Aorta (tissue), 5 donors: ENCODE results near the gene UPP2. TPM values are rescaled to one million over a fixed set of nuclear protein-coding genes. Genes with fewer than 3 reads are reported as not detected.

ENCODE experiments used
- ATAC-seq: fragments of 200-7000 bp; cut with Tn5 transposase; one replicate; pipeline ENCODE4 v1.9.1; 2022; ENCODE audit warnings: moderate library complexity; ENCODE audit not compliant: low FRiP score
- DNase-seq, 2 donors: peaks; one replicate each; pipeline ENCODE4 v3.0.0-alpha.2; 2020
- H3K27ac ChIP-seq, 2 donors: one replicate each; pipeline ENCODE4 v1.5.1; 2013; ENCODE audit warnings: low read length in 2 of 2, mild to moderate bottlenecking in 2 of 2, moderate library complexity in 2 of 2, control low read depth in 1 of 2, inconsistent platforms in 1 of 2, low read depth in 1 of 2
- H3K27me3 ChIP-seq, 2 donors: one replicate each; pipeline ENCODE4 v1.6.1; 2013; ENCODE audit warnings: control low read depth in 1 of 2, low read length in 1 of 2, mild to moderate bottlenecking in 1 of 2, moderate library complexity in 1 of 2; ENCODE audit not compliant: insufficient read depth in 2 of 2, control insufficient read depth in 1 of 2
- H3K36me3 ChIP-seq, 2 donors: one replicate each; pipeline ENCODE4 v1.6.1; 2013; ENCODE audit warnings: control low read depth in 1 of 2, low read length in 1 of 2, mild to moderate bottlenecking in 1 of 2; ENCODE audit not compliant: insufficient read depth in 2 of 2, control insufficient read depth in 1 of 2
- H3K4me1 ChIP-seq, 2 donors: one replicate each; pipeline ENCODE4 v1.6.1; 2013; ENCODE audit warnings: low read length in 2 of 2, control low read depth in 1 of 2, mild to moderate bottlenecking in 1 of 2, moderate library complexity in 1 of 2; ENCODE audit not compliant: insufficient read depth in 2 of 2, control insufficient read depth in 1 of 2
- H3K4me3 ChIP-seq, 2 donors: one replicate each; pipeline ENCODE4 v1.5.1; 2013; ENCODE audit warnings: low read length in 2 of 2, control low read depth in 1 of 2, mild to moderate bottlenecking in 1 of 2
- H3K9me3 ChIP-seq: one replicate; pipeline ENCODE4 v1.6.1; 2013; ENCODE audit warnings: mild to moderate bottlenecking, low read length; ENCODE audit not compliant: control insufficient read depth
- WGBS, 2 donors: extraction: QIAGEN DNeasy Blood & Tissue Kit; methylation state at CpG; one replicate each; pipeline ENCODE4 v1.1.7; 2013; 5-methylcytosine and 5-hydroxymethylcytosine counted together
- intact Hi-C, 2 donors: fragments of 100-400 bp; cut with DNase I; formaldehyde crosslinking; loops; one replicate each; pipeline versions ENCODE4 v1.14.2 to v1.15.0; 2022
- polyA plus RNA-seq, 2 donors: library from polyadenylated mRNA; stranded (reverse); fragments of 200-250 nt; gene quantifications; one replicate each; pipeline ENCODE4 v1.2.3, GENCODE V29; 2013
- total RNA-seq, 2 donors: library from RNA; stranded (reverse); fragmentation: NEBNext Ultra II Directional; extraction: Animal tissue kit (Norgen Biotek cat#: 25700); gene quantifications; one replicate each; pipeline ENCODE4 v1.2.1, GENCODE V29; 2021
- donor health status: healthy with polysubstance abuse.
- donor health status: Bipolar disorder and iron deficiency.
- donor health status: DM: no; HTN: no; CAD: no.
- donor health status: DM: no; HTN: no; CAD: no.
- donor health status: DM: yes; HTN: yes; CAD: no.

UPP2 gene
- total and polyA plus RNA-seq, 4 donors, result not detected

DNA sequence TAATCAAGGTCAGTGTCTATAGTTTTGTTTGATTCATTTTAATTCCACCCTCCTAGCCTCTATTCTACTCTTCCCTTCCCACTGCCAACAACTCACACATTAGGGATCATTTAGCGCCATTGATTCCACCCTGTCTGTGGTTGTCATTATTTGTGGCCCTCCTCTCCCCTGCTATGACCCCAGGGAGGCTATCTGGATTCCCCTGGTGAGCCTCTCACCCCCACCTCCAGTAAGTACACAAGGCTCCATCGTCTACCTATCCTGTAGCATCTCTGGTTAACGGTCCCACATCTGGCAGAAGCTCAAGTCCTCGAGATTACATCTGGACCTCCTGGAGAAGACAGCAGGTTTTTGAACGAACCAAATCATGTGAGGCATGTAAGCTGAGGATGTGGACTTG lies 27.4 kb downstream of the UPP2 start:
- no peaks in the 10 kb centered on the region for H3K36me3 ChIP-seq
- ATAC-seq (no peak), DNase-seq (no peak)
- no peak overlapping the region for H3K4me3 ChIP-seq
- no peaks in the 10 kb centered on the region for H3K9me3 ChIP-seq
- intact Hi-C loops, result no loop called here
- no peak overlapping the region for H3K27ac ChIP-seq
- no peaks in the 10 kb centered on the region for H3K4me1 ChIP-seq
- peaks cover 0 to 2% of the 10 kb centered on the region in 2 donors for H3K27me3 ChIP-seq
- WGBS, 2 donors, result 75 to 76% methylated on average over 5 of the region's 5 CpGs

DNA sequence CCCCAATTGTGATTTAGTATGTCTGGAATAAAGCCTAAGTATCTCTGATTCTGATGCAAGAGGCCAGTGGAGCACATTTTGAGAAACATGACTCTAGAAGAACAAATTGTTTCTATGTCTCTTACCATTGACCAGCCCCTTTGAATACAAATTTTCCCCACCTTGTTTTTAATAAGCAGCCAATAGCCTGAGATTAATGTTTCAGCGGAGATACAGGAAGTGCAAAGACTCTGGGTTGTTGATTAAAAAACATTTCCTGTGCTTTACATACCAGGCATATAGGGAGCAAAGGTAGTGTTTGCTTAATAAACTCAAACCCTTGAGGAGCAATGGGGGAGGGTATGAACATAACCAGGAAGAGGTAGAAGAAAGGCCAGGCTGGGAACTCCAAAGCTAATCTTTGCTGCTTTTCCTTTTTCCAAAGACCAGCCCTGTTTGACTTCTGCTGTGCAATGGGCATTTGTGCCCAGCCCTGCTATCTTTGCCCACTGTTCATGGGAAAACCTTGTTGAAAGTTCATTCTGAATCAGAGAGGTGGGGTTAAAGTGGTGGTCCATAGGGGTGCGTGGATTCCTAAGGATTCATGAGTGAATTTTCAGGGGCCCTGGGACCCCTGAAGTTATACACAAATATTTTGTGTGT lies 29.3 kb downstream of the UPP2 start:
- 80 to 88% methylated on average over 2 of the region's 2 CpGs for whole genome bisulfite sequencing, 2 donors

DNA sequence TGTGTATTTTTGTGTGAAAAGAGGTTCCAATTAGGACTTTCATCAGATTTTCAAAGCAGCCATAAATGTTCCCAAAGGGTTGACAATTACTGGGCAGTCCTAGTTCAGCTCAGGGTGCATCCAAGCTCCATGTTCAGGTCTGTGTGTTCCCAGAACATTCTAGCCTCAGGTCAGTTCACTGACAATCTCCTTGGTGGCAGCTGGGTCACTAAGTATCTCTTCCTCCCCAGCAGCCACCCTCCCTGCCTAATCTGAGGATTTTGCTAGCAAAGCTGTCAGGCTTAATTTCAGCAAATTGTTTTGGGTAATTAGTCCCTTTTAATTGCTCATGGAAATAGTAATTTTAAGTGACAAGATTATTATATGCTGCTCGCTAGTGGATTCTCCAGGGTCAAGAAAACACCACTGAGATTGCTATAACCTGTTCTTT lies 29.8 kb downstream of the UPP2 start:
- DNase-seq, result no peak
- Histone ChIP-seq H3K27ac (no peak overlapping the region), H3K27me3 (no peaks in the 10 kb centered on the region), H3K36me3 (no peaks in the 10 kb centered on the region), H3K4me1 (no peaks in the 10 kb centered on the region), H3K9me3 (no peaks in the 10 kb centered on the region), H3K4me3 (no peak overlapping the region)
- no peak for ATAC-seq
- 85 to 93% methylated on average over 1 of the region's 1 CpG for WGBS, 2 donors
- intact Hi-C loops, result no loop called here

More for the DNA sequence above, 29.3 kb downstream of the UPP2 start:
- no peak for DNase-seq
- Histone ChIP-seq H3K4me1 (no peaks in the 10 kb centered on the region), H3K4me3 (no peak overlapping the region), H3K27ac (no peak overlapping the region), H3K27me3 (no peaks in the 10 kb centered on the region), H3K9me3 (no peaks in the 10 kb centered on the region), H3K36me3 (no peaks in the 10 kb centered on the region)
- ATAC-seq, result no peak
- intact Hi-C loops, result no loop called here

DNA sequence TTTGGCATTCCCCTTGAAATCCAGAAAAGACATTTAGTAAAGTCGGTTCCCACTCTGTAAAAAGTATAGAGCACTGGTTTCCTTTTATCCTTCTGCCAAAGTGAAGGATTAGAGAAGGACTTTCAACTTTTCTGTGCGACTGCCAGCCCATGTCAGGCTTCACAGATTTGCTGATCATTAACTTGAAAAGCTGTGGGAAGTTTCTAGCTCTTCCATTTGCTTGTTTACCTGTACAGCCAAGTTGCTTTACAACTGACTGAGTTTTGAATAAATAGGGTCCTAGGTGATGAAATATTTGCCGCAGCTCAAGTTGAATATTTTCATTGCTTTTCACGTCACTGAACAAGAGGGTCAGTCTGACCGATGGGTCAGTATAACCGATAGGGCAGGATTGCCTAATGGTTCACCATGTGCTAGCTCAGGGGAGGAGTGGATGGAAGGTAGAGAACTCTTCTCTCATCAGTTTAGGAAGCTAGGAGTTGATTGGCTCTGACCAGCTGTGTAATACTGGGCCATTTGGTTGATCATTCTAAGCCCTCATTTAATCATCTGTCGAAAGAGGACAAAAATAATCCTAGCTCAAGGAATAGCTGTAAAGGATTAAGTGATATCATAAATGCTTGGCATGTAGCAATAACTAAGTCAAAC lies 30.4 kb downstream of the UPP2 start:
- Histone ChIP-seq H3K4me3 (no peak overlapping the region), H3K27ac (no peak overlapping the region), H3K36me3 (no peaks in the 10 kb centered on the region), H3K9me3 (no peaks in the 10 kb centered on the region), H3K27me3 (no peaks in the 10 kb centered on the region), H3K4me1 (no peaks in the 10 kb centered on the region)
- 83 to 84% methylated on average over 7 of the region's 7 CpGs for WGBS, 2 donors
- no peak for ATAC-seq
- intact Hi-C loops, result no loop called here
- no peak for DNase-seq

DNA sequence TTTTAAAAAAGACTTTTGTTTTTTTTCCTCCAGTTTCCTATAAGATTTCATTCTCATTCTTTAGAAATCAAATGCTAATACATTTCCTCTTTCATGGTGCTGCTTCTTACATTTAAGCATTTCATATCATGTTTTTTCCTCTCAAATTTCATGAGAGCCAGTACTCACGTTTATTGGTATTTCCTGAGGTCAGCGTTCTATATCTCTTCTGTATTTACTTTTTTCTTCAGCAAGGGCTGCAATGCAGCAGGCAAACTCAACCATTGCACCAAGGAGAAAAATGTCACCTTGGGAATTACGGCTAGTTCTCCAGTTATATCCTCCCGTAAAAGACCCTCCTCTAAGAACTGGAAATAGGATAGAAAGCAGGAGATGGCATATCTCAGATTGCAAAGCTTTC lies 32.4 kb downstream of the UPP2 start:
- intact Hi-C loops, result no loop called here

DNA sequence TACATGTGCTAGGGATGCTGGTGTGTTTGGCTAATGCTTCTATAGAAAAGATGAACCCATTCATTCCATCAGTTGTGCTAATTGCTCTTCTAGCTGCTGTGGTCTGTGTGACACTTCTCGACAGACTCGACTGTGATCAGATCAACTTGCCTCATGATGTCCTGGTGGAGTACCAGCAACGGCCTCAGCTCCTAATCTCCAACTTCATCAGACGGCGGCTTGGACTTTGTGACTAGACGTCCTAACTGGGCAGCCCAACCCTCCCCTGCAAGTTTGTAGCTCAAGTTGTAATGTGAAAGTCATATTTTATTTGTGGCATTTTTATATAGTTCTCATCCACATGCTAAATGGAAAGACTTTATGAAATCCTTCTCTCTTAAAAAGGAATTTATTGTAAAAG lies 33.0 kb downstream of the UPP2 start:
- intact Hi-C loops, result no loop called here
- WGBS, 2 donors, result 74 to 77% methylated on average over 6 of the region's 6 CpGs
- no peaks in the 10 kb centered on the region for H3K4me1 ChIP-seq
- H3K27me3 ChIP-seq, result no peaks in the 10 kb centered on the region
- ATAC-seq (no peak), DNase-seq (no peak)
- H3K36me3 ChIP-seq, result no peaks in the 10 kb centered on the region
- no peak overlapping the region for H3K27ac ChIP-seq
- H3K9me3 ChIP-seq, result no peaks in the 10 kb centered on the region
- no peak overlapping the region for H3K4me3 ChIP-seq

More for the DNA sequence above, 32.4 kb downstream of the UPP2 start:
- H3K27ac ChIP-seq, result no peak overlapping the region
- H3K9me3 ChIP-seq, result no peaks in the 10 kb centered on the region
- H3K27me3 ChIP-seq, result no peaks in the 10 kb centered on the region
- no peaks in the 10 kb centered on the region for H3K4me1 ChIP-seq
- H3K36me3 ChIP-seq, result no peaks in the 10 kb centered on the region
- no peak for ATAC-seq
- no peak overlapping the region for H3K4me3 ChIP-seq
- no peak for DNase-seq
- WGBS, 2 donors, result 27 to 33% methylated on average over 4 of the region's 4 CpGs

DNA sequence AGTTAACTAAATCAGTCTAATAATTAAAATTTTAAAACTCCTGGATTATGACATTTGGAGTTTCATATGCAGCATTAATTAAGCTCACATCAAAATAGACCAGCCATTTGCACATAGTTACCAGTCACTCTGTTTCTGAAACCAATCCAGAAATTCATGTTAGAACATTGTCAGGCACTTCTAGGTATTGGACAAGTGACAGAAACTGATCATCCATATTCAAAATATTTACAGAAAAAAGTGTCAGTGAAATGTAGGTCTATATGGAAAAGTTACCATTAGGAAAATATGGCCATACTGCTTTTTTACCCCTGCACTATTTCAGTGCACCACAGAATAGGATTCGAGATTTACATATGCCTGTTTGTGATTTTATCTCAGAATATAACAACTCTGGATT lies 33.4 kb downstream of the UPP2 start:
- no peaks in the 10 kb centered on the region for H3K36me3 ChIP-seq
- no peaks in the 10 kb centered on the region for H3K9me3 ChIP-seq
- no peak overlapping the region for H3K27ac ChIP-seq
- DNase-seq, result no peak
- no peaks in the 10 kb centered on the region for H3K27me3 ChIP-seq
- no peak overlapping the region for H3K4me3 ChIP-seq
- no peak for ATAC-seq
- intact Hi-C loops, result no loop called here
- H3K4me1 ChIP-seq, result no peaks in the 10 kb centered on the region
- WGBS, 2 donors, result 79 to 83% methylated on average over 1 of the region's 1 CpG

DNA sequence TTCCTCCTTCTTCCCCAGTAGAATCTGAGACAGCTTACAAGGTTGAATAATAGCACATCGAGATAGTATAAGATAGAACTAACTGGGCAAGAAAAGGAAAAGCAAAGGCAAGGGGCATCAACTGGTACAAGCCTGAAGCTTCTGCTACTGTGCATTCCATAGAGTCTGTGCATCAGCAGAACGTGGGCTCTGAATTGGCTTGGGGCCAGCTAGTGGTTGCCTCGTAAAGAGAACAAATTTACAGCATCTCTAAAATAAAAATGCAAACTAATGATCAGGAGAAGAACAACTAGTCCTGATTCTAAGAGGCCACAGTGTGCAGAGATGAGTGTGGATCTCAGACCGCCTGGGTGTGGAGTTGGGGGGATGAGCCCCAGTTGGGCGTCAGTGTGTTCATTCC lies 36.6 kb downstream of the UPP2 start:
- Histone ChIP-seq H3K36me3 (no peaks in the 10 kb centered on the region), H3K27me3 (no peaks in the 10 kb centered on the region), H3K27ac (no peak overlapping the region), H3K4me3 (no peak overlapping the region), H3K4me1 (no peaks in the 10 kb centered on the region), H3K9me3 (no peaks in the 10 kb centered on the region)
- DNase-seq (no peak), ATAC-seq (no peak)
- intact Hi-C loops, result no loop called here
- WGBS, 2 donors, result 46 to 55% methylated on average over 5 of the region's 5 CpGs

DNA sequence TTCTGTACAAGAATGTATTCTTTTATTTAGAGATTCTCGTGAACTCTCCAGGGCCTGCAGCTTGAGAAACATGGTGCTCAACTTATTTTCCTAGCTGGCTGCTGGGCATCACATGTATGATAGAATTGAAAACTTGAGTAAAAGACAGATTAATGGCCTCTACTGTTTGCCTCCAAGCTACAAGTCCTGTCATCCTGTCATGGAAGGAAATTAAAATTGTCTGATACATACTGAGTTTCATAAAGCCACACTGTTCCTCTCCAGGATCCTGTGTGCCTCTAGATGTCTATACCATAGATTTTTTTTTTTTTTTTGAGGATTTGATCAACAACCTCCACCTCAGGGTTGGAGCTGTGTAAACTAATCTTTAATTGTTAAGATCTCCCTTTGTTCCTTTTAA lies 38.5 kb downstream of the UPP2 start:
- WGBS, 2 donors, result 86 to 88% methylated on average over 1 of the region's 1 CpG
- ATAC-seq (no peak), DNase-seq (no peak)
- Histone ChIP-seq H3K36me3 (no peaks in the 10 kb centered on the region), H3K4me1 (no peaks in the 10 kb centered on the region), H3K27ac (no peak overlapping the region), H3K27me3 (no peaks in the 10 kb centered on the region), H3K4me3 (no peak overlapping the region), H3K9me3 (no peaks in the 10 kb centered on the region)
- intact Hi-C loops, result no loop called here
